ENCODE measurements around the gene SAMD15.
"Not testable (repeated sequence)": the region's sequence is repeated elsewhere in the genome, so short reads cannot be mapped to it uniquely, and the experiment has no call there.

Gene SAMD15

GRCh38 chr14:77376771-77377501 lies at the start of gene SAMD15, which contains the start of gene TMED8:
Gene SAMD15, plus strand, starts transcription at chr14:77377379. Its CDS starts 40 bp downstream, at chr14:77377419.
Gene TMED8, minus strand, starts transcription at chr14:77377094. Its CDS starts 41 bp downstream, at chr14:77377053.
- peak; percentile 93 for DNase-seq

GRCh38 chr14:77329872-77330271 lies 47.3 kb upstream of the SAMD15 start:
- no peak for DNase-seq

- no peak for DNase-seq
Observed at GRCh38 chr14:77335576-77335975, 41.6 kb upstream of the SAMD15 start.

- not testable (repeated sequence) for DNase-seq
Observed at GRCh38 chr14:77337255-77337654, 39.9 kb upstream of the SAMD15 start.

- DNase-seq = no peak
Observed at GRCh38 chr14:77337880-77338279, 39.3 kb upstream of the SAMD15 start.

- no peak for DNase-seq
Observed at GRCh38 chr14:77338302-77338701, 38.9 kb upstream of the SAMD15 start.

GRCh38 chr14:77339407-77339806 lies 37.8 kb upstream of the SAMD15 start:
- no peak for DNase-seq

GRCh38 chr14:77340389-77340788 lies 36.8 kb upstream of the SAMD15 start:
- DNase-seq = no peak

- DNase-seq = no peak
Observed at GRCh38 chr14:77342726-77343397, 34.3 kb upstream of the SAMD15 start.

GRCh38 chr14:77343662-77344061 lies 33.5 kb upstream of the SAMD15 start:
- no peak for DNase-seq

GRCh38 chr14:77344377-77344996 lies 32.7 kb upstream of the SAMD15 start:
- no peak for DNase-seq

GRCh38 chr14:77346495-77346894 lies 30.7 kb upstream of the SAMD15 start:
- DNase-seq = no peak

- no peak for DNase-seq
Observed at GRCh38 chr14:77347751-77348150, 29.4 kb upstream of the SAMD15 start.

GRCh38 chr14:77353469-77354141 lies 23.6 kb upstream of the SAMD15 start:
- no peak for DNase-seq

GRCh38 chr14:77355811-77356210 lies 21.4 kb upstream of the SAMD15 start:
- DNase-seq = no peak

GRCh38 chr14:77356899-77357298 lies 20.3 kb upstream of the SAMD15 start:
- DNase-seq = no peak

GRCh38 chr14:77359626-77360025 lies 17.6 kb upstream of the SAMD15 start:
- no peak for DNase-seq

GRCh38 chr14:77364146-77364545 lies 13.0 kb upstream of the SAMD15 start:
- no peak for DNase-seq

GRCh38 chr14:77369285-77369684 lies 7.9 kb upstream of the SAMD15 start:
- no peak for DNase-seq

- no peak for DNase-seq
Observed at GRCh38 chr14:77372304-77372841, 4.8 kb upstream of the SAMD15 start.

GRCh38 chr14:77375164-77375950 lies 1.8 kb upstream of the SAMD15 start:
- DNase-seq = no peak

Data from right forelimb (tissue), 1 donor.